ENCODE data around the gene SNAPC4. TPM values are rescaled to one million over a fixed set of nuclear protein-coding genes. Genes with fewer than 3 reads are reported as not detected.

The SNAPC4 gene
- polyA plus RNA-seq, 2 of the 4 experiments (the other 2 are of a cell fraction): 2.7 to 10.3 TPM

- WGBS (ENCODE audit: missing lambda C conversion rate): 96% methylated on average over 23 of the region's 36 CpGs
- ChIA-PET CTCF (no interaction called here), POLR2A (no interaction called here)
- Histone ChIP-seq H3K4me3 (no peak overlapping the region), H3K9me3 (no peaks in the 10 kb centered on the region), H3K4me2 (no peak overlapping the region), H3K4me1 (no peaks in the 10 kb centered on the region; the same call in 2 of the 3 replicates), H3K27ac (no peak overlapping the region)
- TF ChIP-seq CTCF (IDR thresholded peaks at IDR 0.05) (no peak), BCL3 (IDR thresholded peaks at IDR 0.05) (no peak), CHD2 (IDR thresholded peaks at IDR 0.05; ENCODE audit: low read length, partially characterized antibody) (no peak), JUNB (IDR thresholded peaks at IDR 0.05) (no peak), HOXB5 (CRISPR knock-in tag; IDR thresholded peaks at IDR 0.05) (no peak), GATA3 (IDR thresholded peaks at IDR 0.05; ENCODE audit: borderline replicate concordance) (no peak), HMGXB4 (CRISPR knock-in tag; IDR thresholded peaks at IDR 0.05; ENCODE audit: borderline replicate concordance) (no peak), KDM5A (IDR thresholded peaks at IDR 0.05) (no peak), FOXS1 (CRISPR knock-in tag; IDR thresholded peaks at IDR 0.05) (no peak), MAFK (IDR thresholded peaks at IDR 0.05; ENCODE audit: partially characterized antibody) (no peak), KDM1A (IDR thresholded peaks at IDR 0.05; ENCODE audit: low read depth) (no peak), HES2 (IDR thresholded peaks at IDR 0.05) (no peak), RARB (CRISPR knock-in tag; IDR thresholded peaks at IDR 0.05) (no peak), ELK1 (IDR thresholded peaks at IDR 0.05; ENCODE audit: low read depth, low read length) (no peak), ZC3H11A (IDR thresholded peaks at IDR 0.05) (no peak), HEYL (CRISPR knock-in tag; IDR thresholded peaks at IDR 0.05) (no peak), HOXB13 (CRISPR knock-in tag; IDR thresholded peaks at IDR 0.05; ENCODE audit: low read depth) (no peak), MAZ (IDR thresholded peaks at IDR 0.05; ENCODE audit: borderline replicate concordance, low read depth, low read length) (no peak), CBX8 (IDR thresholded peaks at IDR 0.05) (no peak), JUN (IDR thresholded peaks at IDR 0.05) (no peak)
- DNase-seq (ENCODE audit: low read depth in 1 of 2, low spot score in 1 of 2) (no peak), ATAC-seq (no peak), FAIRE-seq (no peak)
These were observed 31.9 kb upstream of the SNAPC4 start for GRCh38 chr9:136431782-136432350.

GRCh38 chr9:136430588-136431234 lies 30.7 kb upstream of the SNAPC4 start:
- CTCF ChIA-PET: interaction anchor here (1.2 to 1.8 kb wide), 4 partner anchors 8 to 201 kb away, joined by 4 to 6 read pairs (median 5); no protein-coding TSS in a partner anchor

More at GRCh38 chr9:136430588-136431234, 30.7 kb upstream of the SNAPC4 start:
- Histone ChIP-seq H3K27ac (no peak overlapping the region), H3K4me2 (no peak overlapping the region), H3K4me1 (no peaks in the 10 kb centered on the region), H3K9me3 (no peaks in the 10 kb centered on the region), H3K4me3 (no peak overlapping the region)
- ATAC-seq (peak in 1 of 2 experiments; percentile 18; a peak in 3 of 6 replicates), FAIRE-seq (no peak), DNase-seq (ENCODE audit: low read depth in 1 of 2, low spot score in 1 of 2) (peak in 1 of 2 experiments; percentile 29)
- TF ChIP-seq MAFK (IDR thresholded peaks at IDR 0.05; ENCODE audit: partially characterized antibody) (no peak), EHF (CRISPR knock-in tag; IDR thresholded peaks at IDR 0.05) (no peak), RNF2 (IDR thresholded peaks at IDR 0.05; ENCODE audit: borderline replicate concordance, low read depth) (no peak), EP300 (IDR thresholded peaks at IDR 0.05) (no peak), CHD2 (IDR thresholded peaks at IDR 0.05; ENCODE audit: low read length, partially characterized antibody) (no peak), KDM1A (IDR thresholded peaks at IDR 0.05; ENCODE audit: low read depth) (no peak), POLR2AphosphoS2 (conservative IDR thresholded peaks at IDR 0.05; ENCODE audit: low read length) (no peak), HOXB5 (CRISPR knock-in tag; IDR thresholded peaks at IDR 0.05) (no peak)
- WGBS (ENCODE audit: missing lambda C conversion rate): 95% methylated on average over 21 of the region's 29 CpGs
- POLR2A ChIA-PET: no interaction called here

Measured in A549 (cell line).